ENCODE measurements around the gene BAHD1. TPM values are rescaled to one million over a fixed set of nuclear protein-coding genes. Genes with fewer than 3 reads are reported as not detected.

BAHD1 gene
- total RNA-seq, 2 donors from 2014 or later: 10.1 to 16.2 TPM

DNA sequence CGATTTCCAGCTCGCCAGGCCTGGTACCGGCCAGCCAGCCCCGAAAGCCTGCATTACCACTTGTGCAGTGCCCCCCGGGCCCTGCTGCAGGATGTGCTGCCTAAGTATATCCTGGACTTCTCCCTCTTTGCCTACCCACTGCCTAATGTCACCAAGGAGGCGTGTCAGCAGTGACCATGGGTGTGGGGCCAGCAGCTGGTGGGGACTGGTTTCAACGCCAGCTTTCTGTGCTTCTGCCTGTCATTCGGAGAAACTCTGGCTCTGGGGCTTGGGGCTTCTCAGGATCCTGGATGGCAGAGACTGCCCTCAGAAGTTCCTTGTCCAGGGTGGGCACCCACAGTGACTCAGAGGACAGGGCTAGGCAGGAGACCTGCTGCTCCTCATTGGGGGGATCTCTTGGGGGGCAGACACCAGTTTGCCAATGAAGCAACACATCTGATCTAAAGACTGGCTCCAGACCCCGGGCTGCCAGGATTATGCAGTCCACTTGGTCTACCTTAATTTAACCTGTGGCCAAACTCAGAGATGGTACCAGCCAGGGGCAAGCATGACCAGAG is 31.5 kb downstream of the BAHD1 start:
- H3K36me3 ChIP-seq (replicated peaks in 1 of 2; ENCODE audit: insufficient read depth in 1 of 2, low read depth in 2 of 2): no peaks in the 10 kb centered on the region
- peaks cover 19% of the 10 kb centered on the region for H3K4me1 ChIP-seq
- ATAC-seq (no peak), DNase-seq (no peak)
- intact Hi-C loops (cut with DNase I): no loop called here
- H3K9me3 ChIP-seq: no peaks in the 10 kb centered on the region
- peak overlapping the region in 2 of 4 donors; percentile 91 to 92 for H3K27ac ChIP-seq
- WGBS, 2 donors: 61% methylated on average over 9 of the region's 9 CpGs; no CpG with 5 or more reads in 1 of the 2 donors
- no peak overlapping the region for H3K4me3 ChIP-seq
- H3K27me3 ChIP-seq: no peaks in the 10 kb centered on the region
- no peak for TF ChIP-seq POLR2A (IDR thresholded peaks at IDR 0.05)
- TF ChIP-seq, protein P1, sequence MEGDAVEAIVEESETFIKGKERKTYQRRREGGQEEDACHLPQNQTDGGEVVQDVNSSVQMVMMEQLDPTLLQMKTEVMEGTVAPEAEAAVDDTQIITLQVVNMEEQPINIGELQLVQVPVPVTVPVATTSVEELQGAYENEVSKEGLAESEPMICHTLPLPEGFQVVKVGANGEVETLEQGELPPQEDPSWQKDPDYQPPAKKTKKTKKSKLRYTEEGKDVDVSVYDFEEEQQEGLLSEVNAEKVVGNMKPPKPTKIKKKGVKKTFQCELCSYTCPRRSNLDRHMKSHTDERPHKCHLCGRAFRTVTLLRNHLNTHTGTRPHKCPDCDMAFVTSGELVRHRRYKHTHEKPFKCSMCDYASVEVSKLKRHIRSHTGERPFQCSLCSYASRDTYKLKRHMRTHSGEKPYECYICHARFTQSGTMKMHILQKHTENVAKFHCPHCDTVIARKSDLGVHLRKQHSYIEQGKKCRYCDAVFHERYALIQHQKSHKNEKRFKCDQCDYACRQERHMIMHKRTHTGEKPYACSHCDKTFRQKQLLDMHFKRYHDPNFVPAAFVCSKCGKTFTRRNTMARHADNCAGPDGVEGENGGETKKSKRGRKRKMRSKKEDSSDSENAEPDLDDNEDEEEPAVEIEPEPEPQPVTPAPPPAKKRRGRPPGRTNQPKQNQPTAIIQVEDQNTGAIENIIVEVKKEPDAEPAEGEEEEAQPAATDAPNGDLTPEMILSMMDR (IDR thresholded peaks at IDR 0.05): no peak

DNA sequence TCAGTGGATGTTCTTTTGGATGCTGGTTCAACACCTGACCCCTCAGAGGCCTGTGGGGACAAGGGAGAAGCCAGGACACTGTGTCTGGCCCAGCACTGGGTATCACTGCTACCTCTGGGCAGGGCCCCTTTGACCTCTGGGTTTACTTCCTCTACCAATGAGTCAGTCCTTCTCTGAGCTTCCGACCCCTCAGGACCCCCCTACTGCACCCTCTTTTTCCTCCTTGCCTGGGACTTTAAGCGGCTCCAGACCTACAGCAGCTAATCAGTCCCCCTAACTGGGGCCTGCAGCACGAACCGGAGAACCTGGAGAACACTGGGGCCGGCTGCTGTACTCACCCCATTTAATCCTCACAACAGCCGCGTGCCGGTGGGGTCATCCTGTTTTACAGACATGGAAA is 33.8 kb downstream of the BAHD1 start:
- no peak for ATAC-seq
- WGBS, 2 donors: 79 to 84% methylated on average over 8 of the region's 8 CpGs

DNA sequence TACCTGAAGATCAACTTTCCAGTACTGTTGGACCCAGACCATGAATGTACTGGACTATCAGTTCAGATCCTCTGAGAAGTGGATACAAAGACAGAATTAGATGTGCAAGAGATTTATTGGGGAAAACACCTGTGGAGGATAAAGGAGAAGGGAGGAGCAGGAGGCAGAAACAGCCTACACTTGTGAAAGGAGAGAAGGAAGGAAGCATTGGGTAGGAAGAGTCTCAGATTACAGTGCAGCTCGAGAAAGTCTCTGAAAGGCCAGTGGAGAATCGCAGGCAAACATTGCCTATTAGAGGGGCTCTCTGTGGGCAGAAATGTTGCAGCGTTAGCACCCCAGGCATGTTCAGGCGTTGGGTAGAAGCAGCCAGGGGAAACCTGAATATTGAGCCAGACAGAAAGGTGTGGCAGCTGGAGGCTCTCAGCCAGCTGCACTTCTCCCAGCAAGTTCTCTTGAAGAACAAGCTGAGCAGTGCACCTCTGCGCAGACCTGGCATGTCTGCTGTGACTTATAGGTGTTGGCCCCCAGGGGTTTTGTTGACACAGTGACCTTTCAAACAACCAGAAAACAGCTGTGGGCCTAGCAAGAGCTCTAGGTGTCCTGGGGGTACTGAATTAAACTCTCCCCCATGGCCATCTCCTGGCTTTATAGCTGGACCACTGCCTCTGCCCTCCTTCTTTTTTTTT is 37.0 kb downstream of the BAHD1 start:
- Histone ChIP-seq H3K36me3 (replicated peaks in 1 of 2; ENCODE audit: insufficient read depth in 1 of 2, low read depth in 2 of 2) (no peaks in the 10 kb centered on the region), H3K4me3 (no peak overlapping the region), H3K27ac (no peak overlapping the region), H3K9me3 (no peaks in the 10 kb centered on the region), H3K4me1 (no peaks in the 10 kb centered on the region), H3K27me3 (no peaks in the 10 kb centered on the region)
- ATAC-seq (no peak), DNase-seq (peak in 2 of 4 donors; percentile 41 to 44)
- 49 to 53% methylated on average over 4 to 5 of the region's 5 CpGs for WGBS, 2 donors
- TF ChIP-seq POLR2A (IDR thresholded peaks at IDR 0.05): no peak
- TF ChIP-seq, protein P1 (IDR thresholded peaks at IDR 0.05): no peak
- intact Hi-C loops (cut with DNase I): no loop called here

More for the DNA sequence above, 33.8 kb downstream of the BAHD1 start:
- no peaks in the 10 kb centered on the region for H3K9me3 ChIP-seq
- no peak for TF ChIP-seq POLR2A (IDR thresholded peaks at IDR 0.05)
- TF ChIP-seq, protein P1 (IDR thresholded peaks at IDR 0.05): no peak
- no peak overlapping the region for H3K4me3 ChIP-seq
- DNase-seq: no peak
- H3K27me3 ChIP-seq: no peaks in the 10 kb centered on the region
- H3K4me1 ChIP-seq: peaks cover 19% of the 10 kb centered on the region
- intact Hi-C loops (cut with DNase I): no loop called here
- no peak overlapping the region for H3K27ac ChIP-seq
- H3K36me3 ChIP-seq (replicated peaks in 1 of 2; ENCODE audit: insufficient read depth in 1 of 2, low read depth in 2 of 2): no peaks in the 10 kb centered on the region

DNA sequence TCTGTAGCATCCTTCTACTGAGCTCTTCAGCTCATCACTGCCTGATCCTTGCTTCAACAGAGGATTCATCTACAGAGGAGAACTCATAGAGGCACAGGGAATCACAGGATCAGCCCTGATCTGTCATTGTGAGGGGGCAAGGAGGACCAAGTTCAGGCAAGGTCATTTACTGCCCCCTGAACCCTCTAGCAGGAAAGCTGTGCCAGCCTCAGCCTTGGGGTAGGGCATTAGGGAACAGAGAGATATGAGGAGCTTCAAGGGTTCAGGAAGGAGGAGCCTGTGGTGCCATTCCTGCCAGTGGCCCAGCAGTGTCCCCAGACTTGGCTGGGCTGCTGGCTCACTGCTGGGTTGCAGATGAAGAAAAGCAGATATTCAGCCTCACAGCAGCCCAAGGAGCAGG is 38.3 kb downstream of the BAHD1 start:
- TF ChIP-seq, protein P1 (IDR thresholded peaks at IDR 0.05): no peak
- TF ChIP-seq POLR2A (IDR thresholded peaks at IDR 0.05): no peak
- H3K36me3 ChIP-seq (replicated peaks in 1 of 2; ENCODE audit: insufficient read depth in 1 of 2, low read depth in 2 of 2): no peaks in the 10 kb centered on the region
- H3K9me3 ChIP-seq: no peaks in the 10 kb centered on the region
- no peaks in the 10 kb centered on the region for H3K4me1 ChIP-seq
- intact Hi-C loops (cut with DNase I): no loop called here
- DNase-seq (no peak), ATAC-seq (no peak)
- no peak overlapping the region for H3K4me3 ChIP-seq
- no peak overlapping the region for H3K27ac ChIP-seq
- no peaks in the 10 kb centered on the region for H3K27me3 ChIP-seq

Data from body of pancreas (tissue), 4 donors.